Measurements from ENCODE around the gene PDZK1.

- TF ChIP-seq TCF12 (IDR thresholded peaks at IDR 0.05; ENCODE audit: low read depth): no peak
- TF ChIP-seq CEBPB (IDR thresholded peaks at IDR 0.05): no peak
- no peak for TF ChIP-seq TEAD4 (IDR thresholded peaks at IDR 0.05)
- TF ChIP-seq REST (IDR thresholded peaks at IDR 0.05; ENCODE audit: low read depth): no peak
- no peak for TF ChIP-seq ZBTB7A (IDR thresholded peaks at IDR 0.05; ENCODE audit: low read depth)
- no peak for TF ChIP-seq YY1 (IDR thresholded peaks at IDR 0.05; ENCODE audit: low read depth)
- TF ChIP-seq MAX (IDR thresholded peaks at IDR 0.05): no peak
- no peak for TF ChIP-seq EP300 (IDR thresholded peaks at IDR 0.05; ENCODE audit: borderline replicate concordance)
- no peak for TF ChIP-seq RAD21 (IDR thresholded peaks at IDR 0.05; ENCODE audit: low read depth)
- TF ChIP-seq USF1 (IDR thresholded peaks at IDR 0.05): no peak
Measured at GRCh38 chr1:145688924-145689323, 18.2 kb downstream of the PDZK1 start.
